Endothelial cell of umbilical vein (primary cell): ENCODE measurements around the gene CCDC28A.

Experiments
- EZH2 ChIP-seq: IDR thresholded peaks from 2 replicates; pipeline ENCODE4 v1.6.1; 2012; ENCODE audit warnings: borderline replicate concordance, low read depth, mild to moderate bottlenecking, moderate library complexity, low read length, inconsistent platforms; ENCODE audit not compliant: severe bottlenecking
- FOS ChIP-seq: IDR thresholded peaks from 2 replicates; pipeline ENCODE4 v1.6.1; 2011; ENCODE audit warnings: mild to moderate bottlenecking, low read length, moderate library complexity, borderline replicate concordance; ENCODE audit not compliant: insufficient read depth
- GATA2 ChIP-seq: IDR thresholded peaks from 2 replicates; pipeline ENCODE4 v1.7.0; 2011; ENCODE audit warnings: low read depth, mild to moderate bottlenecking, moderate library complexity, mixed read lengths, low read length; ENCODE audit not compliant: insufficient read length, insufficient read depth
- JUN ChIP-seq: IDR thresholded peaks from 2 replicates; pipeline ENCODE4 v1.6.1; 2011; ENCODE audit warnings: borderline replicate concordance, low read depth; ENCODE audit not compliant: insufficient read length, insufficient read depth
- MAX ChIP-seq: IDR thresholded peaks from 2 replicates; pipeline ENCODE4 v1.6.1; 2011; ENCODE audit not compliant: insufficient read depth, insufficient read length
- MYC ChIP-seq: IDR thresholded peaks from one replicate; pipeline ENCODE4 v1.6.1; 2011; ENCODE audit warnings: mild to moderate bottlenecking, low read depth, low read length
- POLR2A ChIP-seq: IDR thresholded peaks from 2 replicates; pipeline ENCODE4 v1.6.1; 2012; ENCODE audit warnings: low read depth, mild to moderate bottlenecking, control low read depth, low read length
- POLR2AphosphoS5 ChIP-seq: IDR thresholded peaks from 2 replicates; pipeline ENCODE4 v1.6.1; 2012; ENCODE audit warnings: low read depth, mild to moderate bottlenecking, control low read depth, low read length, moderate library complexity; ENCODE audit not compliant: insufficient read depth
- TF ChIP-seq, protein P1 (sequence below), 2 donors: IDR thresholded peaks; 1 replicate in 1 of 2; 2 replicates in 1 of 2; pipeline ENCODE4 v1.5.1; 2011; ENCODE audit warnings: low read length in 2 of 2, mild to moderate bottlenecking in 2 of 2, moderate library complexity in 2 of 2, control low read depth in 1 of 2, inconsistent platforms in 1 of 2, low read depth in 1 of 2; ENCODE audit not compliant: insufficient read depth in 1 of 2; ENCODE audit errors: extremely low read depth in 1 of 2

DNA sequence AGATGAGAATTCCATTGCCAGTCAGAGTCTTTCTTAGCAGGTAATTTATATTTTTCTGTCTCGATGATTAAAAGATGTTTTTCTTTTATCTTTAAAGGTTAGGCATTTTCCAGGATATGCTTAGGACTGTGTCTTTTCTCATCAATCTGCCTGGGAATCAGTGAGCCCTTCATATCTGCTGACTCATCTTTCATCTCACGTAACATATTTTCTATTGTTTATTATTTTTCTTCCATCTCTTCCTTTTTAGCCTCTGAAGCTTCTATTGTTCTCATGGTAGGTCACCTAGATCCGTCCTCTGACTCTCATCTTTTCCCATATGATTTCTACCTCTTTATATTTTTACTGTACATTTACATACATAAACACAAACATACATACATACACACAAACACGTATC lies 8.7 kb downstream of the CCDC28A start:
- TF ChIP-seq, protein P1, sequence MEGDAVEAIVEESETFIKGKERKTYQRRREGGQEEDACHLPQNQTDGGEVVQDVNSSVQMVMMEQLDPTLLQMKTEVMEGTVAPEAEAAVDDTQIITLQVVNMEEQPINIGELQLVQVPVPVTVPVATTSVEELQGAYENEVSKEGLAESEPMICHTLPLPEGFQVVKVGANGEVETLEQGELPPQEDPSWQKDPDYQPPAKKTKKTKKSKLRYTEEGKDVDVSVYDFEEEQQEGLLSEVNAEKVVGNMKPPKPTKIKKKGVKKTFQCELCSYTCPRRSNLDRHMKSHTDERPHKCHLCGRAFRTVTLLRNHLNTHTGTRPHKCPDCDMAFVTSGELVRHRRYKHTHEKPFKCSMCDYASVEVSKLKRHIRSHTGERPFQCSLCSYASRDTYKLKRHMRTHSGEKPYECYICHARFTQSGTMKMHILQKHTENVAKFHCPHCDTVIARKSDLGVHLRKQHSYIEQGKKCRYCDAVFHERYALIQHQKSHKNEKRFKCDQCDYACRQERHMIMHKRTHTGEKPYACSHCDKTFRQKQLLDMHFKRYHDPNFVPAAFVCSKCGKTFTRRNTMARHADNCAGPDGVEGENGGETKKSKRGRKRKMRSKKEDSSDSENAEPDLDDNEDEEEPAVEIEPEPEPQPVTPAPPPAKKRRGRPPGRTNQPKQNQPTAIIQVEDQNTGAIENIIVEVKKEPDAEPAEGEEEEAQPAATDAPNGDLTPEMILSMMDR (IDR thresholded peaks at IDR 0.05; ENCODE audit: extremely low read depth in 1 of 2, insufficient read depth in 1 of 2, low read depth in 1 of 2, low read length in 2 of 2): no peak
- TF ChIP-seq POLR2AphosphoS5: no peak
- no peak for TF ChIP-seq POLR2A
- TF ChIP-seq JUN: no peak
- TF ChIP-seq EZH2: no peak
- TF ChIP-seq MYC: no peak
- no peak for TF ChIP-seq MAX
- TF ChIP-seq FOS: no peak
- no peak for TF ChIP-seq GATA2
